Stimulated activated naive CD8-positive, alpha-beta T cell treated with anti-CD3 and anti-CD28 coated beads, Interleukin-15, Interleukin-2, amounts not matched to agents 100 ng/mL and 50 ng/mL, for 24 hours (primary cell): ENCODE data around the gene FBXL7.

Experiments used
- H3K27ac Mint-ChIP-seq: one replicate; pipeline ENCODE4 v1.8.0; 2021; ENCODE audit warnings: mild to moderate bottlenecking, mixed read lengths
- H3K27me3 Mint-ChIP-seq: one replicate; pipeline ENCODE4 v1.8.0; 2021; ENCODE audit warnings: mixed read lengths
- H3K36me3 Mint-ChIP-seq: one replicate; pipeline ENCODE4 v1.8.0; 2021; ENCODE audit warnings: low read depth, mixed read lengths
- H3K4me1 Mint-ChIP-seq: one replicate; pipeline ENCODE4 v1.8.0; 2021; ENCODE audit warnings: low read depth, mixed read lengths
- H3K4me3 Mint-ChIP-seq: one replicate; pipeline ENCODE4 v1.8.0; 2021; ENCODE audit warnings: mild to moderate bottlenecking, mixed read lengths
- H3K9me3 Mint-ChIP-seq: one replicate; pipeline ENCODE4 v1.8.0; 2021; ENCODE audit warnings: mixed read lengths

FBXL7 gene

GRCh38 chr5:15956622-15957021 is 456.6 kb downstream of the FBXL7 start:
- Mint-ChIP-seq H3K27me3 (no peaks in the 10 kb centered on the region), H3K27ac (no peak overlapping the region), H3K4me1 (no peaks in the 10 kb centered on the region), H3K9me3 (peaks cover 6% of the 10 kb centered on the region), H3K4me3 (no peak overlapping the region), H3K36me3 (no peaks in the 10 kb centered on the region)

GRCh38 chr5:15957124-15957523 is 457.1 kb downstream of the FBXL7 start:
- H3K27me3 Mint-ChIP-seq, result no peaks in the 10 kb centered on the region
- H3K4me1 Mint-ChIP-seq, result no peaks in the 10 kb centered on the region

GRCh38 chr5:15959370-15960164 is 459.6 kb downstream of the FBXL7 start:
- Mint-ChIP-seq H3K4me3 (no peak overlapping the region), H3K9me3 (peaks cover 6% of the 10 kb centered on the region), H3K36me3 (no peaks in the 10 kb centered on the region), H3K27me3 (no peaks in the 10 kb centered on the region), H3K27ac (no peak overlapping the region), H3K4me1 (no peaks in the 10 kb centered on the region)

More at GRCh38 chr5:15957124-15957523, 457.1 kb downstream of the FBXL7 start:
- Mint-ChIP-seq H3K9me3 (peaks cover 3% of the 10 kb centered on the region), H3K4me3 (no peak overlapping the region), H3K27ac (no peak overlapping the region), H3K36me3 (no peaks in the 10 kb centered on the region)

DNA sequence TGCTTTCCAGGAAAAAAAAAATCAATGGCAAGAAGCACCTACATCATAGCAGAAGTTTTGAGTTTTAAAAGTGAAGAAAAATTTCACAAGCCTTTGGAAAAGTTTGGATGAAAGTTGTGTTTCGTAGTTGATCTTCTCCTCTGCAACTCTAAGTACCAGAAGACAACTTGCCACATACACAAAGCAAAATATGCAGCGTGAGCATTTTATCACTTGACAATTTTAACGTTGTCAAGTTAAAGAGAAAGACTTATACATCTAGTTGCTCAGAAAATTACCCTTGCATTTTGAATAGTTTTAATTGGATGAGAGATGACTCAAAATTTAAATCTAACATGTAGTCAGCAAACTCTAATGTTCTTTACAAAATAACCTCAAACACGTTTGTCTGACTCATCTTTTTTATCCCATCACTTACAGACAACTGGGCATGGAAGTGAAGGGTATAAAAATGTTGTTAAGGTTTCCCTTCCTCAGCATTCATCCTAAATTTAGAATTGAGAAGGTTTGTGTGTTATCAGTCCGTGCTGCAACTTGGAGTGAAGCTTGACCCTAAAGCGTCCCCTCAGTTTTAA is 466.2 kb downstream of the FBXL7 start:
- H3K27ac Mint-ChIP-seq, result no peak overlapping the region
- H3K36me3 Mint-ChIP-seq, result no peaks in the 10 kb centered on the region
- H3K27me3 Mint-ChIP-seq, result no peaks in the 10 kb centered on the region
- H3K4me3 Mint-ChIP-seq, result no peak overlapping the region
- H3K9me3 Mint-ChIP-seq, result peaks cover 3% of the 10 kb centered on the region
- no peaks in the 10 kb centered on the region for H3K4me1 Mint-ChIP-seq

DNA sequence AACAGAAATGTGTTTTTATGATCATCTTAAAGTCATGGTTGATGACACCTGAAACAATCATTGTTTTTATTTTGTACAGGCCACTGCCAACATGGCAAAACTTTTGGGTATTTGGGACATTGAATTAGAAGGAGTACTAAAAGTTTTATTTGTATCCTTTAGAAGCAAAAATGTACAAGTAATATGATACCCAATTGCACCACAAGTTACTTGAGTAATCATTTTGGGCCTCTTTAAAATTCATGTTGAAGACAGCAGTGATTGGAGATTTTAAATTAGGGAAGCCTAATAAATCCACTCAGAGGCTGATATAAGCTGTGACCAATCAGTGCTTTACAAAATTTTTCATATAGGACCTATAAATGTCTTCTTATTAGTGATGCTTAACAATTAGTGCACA is 466.7 kb downstream of the FBXL7 start:
- Mint-ChIP-seq H3K4me1 (no peaks in the 10 kb centered on the region), H3K27me3 (no peaks in the 10 kb centered on the region), H3K9me3 (peaks cover 3% of the 10 kb centered on the region), H3K36me3 (no peaks in the 10 kb centered on the region), H3K27ac (no peak overlapping the region), H3K4me3 (no peak overlapping the region)

DNA sequence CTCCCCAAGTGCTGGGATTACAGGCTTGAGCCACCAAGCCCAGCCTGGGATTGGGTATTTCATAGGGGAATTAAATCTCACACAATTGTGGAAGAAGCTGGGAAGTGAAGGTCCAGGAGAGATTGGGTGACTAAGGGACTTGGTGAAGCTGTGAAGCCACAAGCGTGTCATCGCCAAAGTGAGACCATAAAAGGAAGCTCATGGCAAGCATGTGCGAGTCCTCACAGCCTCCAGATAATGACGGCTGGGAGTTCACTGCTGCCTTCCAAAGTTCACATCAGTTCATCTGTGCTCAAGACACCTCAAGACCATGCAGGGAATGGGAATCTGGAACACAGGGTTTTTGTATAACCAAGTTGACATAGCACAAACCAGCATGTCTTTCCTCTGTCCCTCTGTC is 469.0 kb downstream of the FBXL7 start:
- Mint-ChIP-seq H3K9me3 (peaks cover 3% of the 10 kb centered on the region), H3K27ac (no peak overlapping the region), H3K4me1 (no peaks in the 10 kb centered on the region), H3K36me3 (no peaks in the 10 kb centered on the region), H3K27me3 (no peaks in the 10 kb centered on the region), H3K4me3 (no peak overlapping the region)

- Mint-ChIP-seq H3K9me3 (peaks cover 10% of the 10 kb centered on the region), H3K36me3 (no peaks in the 10 kb centered on the region), H3K27me3 (no peaks in the 10 kb centered on the region), H3K4me3 (no peak overlapping the region), H3K4me1 (no peaks in the 10 kb centered on the region), H3K27ac (no peak overlapping the region)
These were observed 477.9 kb downstream of the FBXL7 start for GRCh38 chr5:15977851-15978250.

GRCh38 chr5:15980835-15981234 is 480.9 kb downstream of the FBXL7 start:
- H3K4me1 Mint-ChIP-seq, result no peaks in the 10 kb centered on the region
- peaks cover 5% of the 10 kb centered on the region for H3K9me3 Mint-ChIP-seq
- no peak overlapping the region for H3K27ac Mint-ChIP-seq
- no peaks in the 10 kb centered on the region for H3K27me3 Mint-ChIP-seq
- H3K4me3 Mint-ChIP-seq, result no peak overlapping the region
- no peaks in the 10 kb centered on the region for H3K36me3 Mint-ChIP-seq

- Mint-ChIP-seq H3K4me3 (no peak overlapping the region), H3K27ac (no peak overlapping the region), H3K4me1 (no peaks in the 10 kb centered on the region), H3K27me3 (no peaks in the 10 kb centered on the region), H3K36me3 (no peaks in the 10 kb centered on the region), H3K9me3 (peaks cover 6% of the 10 kb centered on the region)
These were observed 483.4 kb downstream of the FBXL7 start for GRCh38 chr5:15983392-15983791.
